GM12865 (cell line): Measurements from ENCODE around the gene MPZL1.

Source experiments
- DNase-seq: peaks from one replicate; pipeline ENCODE4 v3.0.0; 2010; ENCODE audit warnings: low read depth
- H3K4me3 ChIP-seq: 2 replicates; pipeline ENCODE4 v1.5.1; 2011; ENCODE audit warnings: mild to moderate bottlenecking, low read depth, low read length, control low read depth
- CTCF ChIP-seq: IDR thresholded peaks from 2 replicates; pipeline ENCODE4 v1.5.1; 2011; ENCODE audit warnings: low read length, control low read depth, low read depth, inconsistent platforms; ENCODE audit not compliant: insufficient read depth; ENCODE audit errors: missing control alignments

The MPZL1 gene

GRCh38 chr1:167693425-167694045 lies 28.2 kb upstream of the MPZL1 start:
- TF ChIP-seq CTCF, result no peak
- DNase-seq, result no peak
- no peak overlapping the region for H3K4me3 ChIP-seq

GRCh38 chr1:167694691-167695090 lies 27.1 kb upstream of the MPZL1 start:
- no peak overlapping the region for H3K4me3 ChIP-seq
- no peak for TF ChIP-seq CTCF
- DNase-seq, result no peak

- DNase-seq, result no peak
- TF ChIP-seq CTCF, result no peak
- H3K4me3 ChIP-seq, result no peak overlapping the region
Measured at GRCh38 chr1:167695147-167695546, 26.6 kb upstream of the MPZL1 start.

GRCh38 chr1:167695756-167696561 lies 25.8 kb upstream of the MPZL1 start:
- H3K4me3 ChIP-seq, result no peak overlapping the region
- no peak for TF ChIP-seq CTCF
- no peak for DNase-seq

- no peak overlapping the region for H3K4me3 ChIP-seq
- TF ChIP-seq CTCF, result no peak
- DNase-seq, result no peak
Measured at GRCh38 chr1:167697667-167698141, 24.1 kb upstream of the MPZL1 start.

- H3K4me3 ChIP-seq, result no peak overlapping the region
- DNase-seq, result no peak
- TF ChIP-seq CTCF, result no peak
Measured at GRCh38 chr1:167698313-167698712, 23.5 kb upstream of the MPZL1 start.
